ENCODE data around the gene LRP10.
"Not testable (repeated sequence)": the region's sequence is repeated elsewhere in the genome, so short reads cannot be mapped to it uniquely, and the experiment has no call there.

The LRP10 gene

DNA sequence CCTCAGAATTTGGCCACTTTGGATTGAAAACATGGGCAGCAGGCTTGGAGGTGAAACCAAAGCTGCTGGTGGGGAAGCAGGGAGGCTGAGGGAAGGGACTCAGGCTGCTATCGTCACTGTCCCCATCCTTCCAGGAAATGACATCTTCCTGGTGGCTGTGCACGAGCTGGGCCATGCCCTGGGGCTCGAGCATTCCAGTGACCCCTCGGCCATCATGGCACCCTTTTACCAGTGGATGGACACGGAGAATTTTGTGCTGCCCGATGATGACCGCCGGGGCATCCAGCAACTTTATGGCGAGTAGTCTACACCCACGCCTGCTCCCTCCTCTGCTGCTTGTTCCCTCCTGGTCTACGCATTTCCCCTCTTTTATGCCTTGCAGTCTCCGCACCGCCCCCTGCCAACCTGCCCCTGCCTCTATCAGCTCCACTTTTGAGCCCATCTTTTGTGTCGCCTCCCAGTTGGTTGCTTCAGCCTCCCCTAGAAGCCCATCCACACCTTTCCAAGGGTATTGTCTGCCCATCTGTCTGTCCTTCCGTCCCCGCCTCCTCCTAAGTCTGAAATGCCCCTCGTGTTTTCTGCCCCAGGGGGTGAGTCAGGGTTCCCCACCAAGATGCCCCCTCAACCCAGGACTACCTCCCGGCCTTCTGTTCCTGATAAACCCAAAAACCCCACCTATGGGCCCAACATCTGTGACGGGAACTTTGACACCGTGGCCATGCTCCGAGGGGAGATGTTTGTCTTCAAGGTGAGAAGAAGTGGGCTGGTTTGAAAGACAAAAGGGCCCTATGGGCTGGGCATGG is 28.2 kb upstream of the LRP10 start:
- DNase-seq (ENCODE audit: low spot score): no peak

DNA sequence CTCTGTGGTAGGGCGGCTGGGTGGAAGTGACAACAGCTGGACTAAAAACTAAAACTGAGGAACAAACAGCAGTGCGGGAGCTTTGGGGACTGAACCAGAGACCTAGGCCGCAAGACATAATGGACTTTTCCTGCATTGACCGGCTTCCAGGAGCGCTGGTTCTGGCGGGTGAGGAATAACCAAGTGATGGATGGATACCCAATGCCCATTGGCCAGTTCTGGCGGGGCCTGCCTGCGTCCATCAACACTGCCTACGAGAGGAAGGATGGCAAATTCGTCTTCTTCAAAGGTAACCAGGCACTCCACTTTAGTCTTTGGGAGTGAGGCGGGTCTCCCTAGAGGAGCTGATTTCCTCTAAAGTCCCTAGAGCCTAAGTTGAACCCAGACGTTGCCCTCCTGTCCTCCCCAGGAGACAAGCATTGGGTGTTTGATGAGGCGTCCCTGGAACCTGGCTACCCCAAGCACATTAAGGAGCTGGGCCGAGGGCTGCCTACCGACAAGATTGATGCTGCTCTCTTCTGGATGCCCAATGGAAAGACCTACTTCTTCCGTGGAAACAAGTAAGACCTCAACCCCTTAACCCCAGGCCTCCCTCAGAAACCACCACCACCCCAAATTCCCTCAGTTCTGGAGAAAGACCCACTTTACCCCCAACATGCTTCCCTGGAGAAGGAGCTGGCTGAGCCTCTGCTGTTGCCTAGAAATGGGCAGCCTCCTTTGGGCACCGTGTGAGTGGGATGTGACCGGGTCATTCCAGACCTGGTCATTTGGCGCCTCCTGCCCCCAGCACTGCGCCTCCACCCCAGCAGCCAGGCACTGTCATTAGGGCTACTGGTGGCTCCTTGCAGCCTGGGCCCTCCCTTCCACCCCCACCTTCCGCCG is 27.1 kb upstream of the LRP10 start:
- DNase-seq (ENCODE audit: low spot score): no peak

DNA sequence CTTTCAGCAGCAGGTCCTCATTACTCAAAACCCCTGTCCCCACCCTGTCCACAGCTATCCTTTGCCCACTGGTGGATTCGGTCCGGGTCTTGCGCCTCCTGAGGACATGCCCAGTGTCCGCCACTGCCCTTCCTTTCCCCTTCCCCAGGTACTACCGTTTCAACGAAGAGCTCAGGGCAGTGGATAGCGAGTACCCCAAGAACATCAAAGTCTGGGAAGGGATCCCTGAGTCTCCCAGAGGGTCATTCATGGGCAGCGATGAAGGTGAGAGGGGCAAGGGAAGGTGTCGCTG is 26.5 kb upstream of the LRP10 start:
- no peak for DNase-seq (ENCODE audit: low spot score)

DNA sequence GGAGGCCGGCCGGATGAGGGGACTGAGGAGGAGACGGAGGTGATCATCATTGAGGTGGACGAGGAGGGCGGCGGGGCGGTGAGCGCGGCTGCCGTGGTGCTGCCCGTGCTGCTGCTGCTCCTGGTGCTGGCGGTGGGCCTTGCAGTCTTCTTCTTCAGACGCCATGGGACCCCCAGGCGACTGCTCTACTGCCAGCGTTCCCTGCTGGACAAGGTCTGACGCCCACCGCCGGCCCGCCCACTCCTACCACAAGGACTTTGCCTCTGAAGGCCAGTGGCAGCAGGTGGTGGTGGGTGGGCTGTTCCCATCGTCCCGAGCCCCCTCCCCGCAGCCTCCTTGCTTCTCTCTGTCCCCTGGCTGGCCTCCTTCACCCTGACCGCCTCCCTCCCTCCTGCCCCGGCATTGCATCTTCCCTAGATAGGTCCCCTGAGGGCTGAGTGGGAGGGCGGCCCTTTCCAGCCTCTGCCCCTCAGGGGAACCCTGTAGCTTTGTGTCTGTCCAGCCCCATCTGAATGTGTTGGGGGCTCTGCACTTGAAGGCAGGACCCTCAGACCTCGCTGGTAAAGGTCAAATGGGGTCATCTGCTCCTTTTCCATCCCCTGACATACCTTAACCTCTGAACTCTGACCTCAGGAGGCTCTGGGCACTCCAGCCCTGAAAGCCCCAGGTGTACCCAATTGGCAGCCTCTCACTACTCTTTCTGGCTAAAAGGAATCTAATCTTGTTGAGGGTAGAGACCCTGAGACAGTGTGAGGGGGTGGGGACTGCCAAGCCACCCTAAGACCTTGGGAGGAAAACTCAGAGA is 25.5 kb upstream of the LRP10 start:
- DNase-seq (ENCODE audit: low spot score): no peak

DNA sequence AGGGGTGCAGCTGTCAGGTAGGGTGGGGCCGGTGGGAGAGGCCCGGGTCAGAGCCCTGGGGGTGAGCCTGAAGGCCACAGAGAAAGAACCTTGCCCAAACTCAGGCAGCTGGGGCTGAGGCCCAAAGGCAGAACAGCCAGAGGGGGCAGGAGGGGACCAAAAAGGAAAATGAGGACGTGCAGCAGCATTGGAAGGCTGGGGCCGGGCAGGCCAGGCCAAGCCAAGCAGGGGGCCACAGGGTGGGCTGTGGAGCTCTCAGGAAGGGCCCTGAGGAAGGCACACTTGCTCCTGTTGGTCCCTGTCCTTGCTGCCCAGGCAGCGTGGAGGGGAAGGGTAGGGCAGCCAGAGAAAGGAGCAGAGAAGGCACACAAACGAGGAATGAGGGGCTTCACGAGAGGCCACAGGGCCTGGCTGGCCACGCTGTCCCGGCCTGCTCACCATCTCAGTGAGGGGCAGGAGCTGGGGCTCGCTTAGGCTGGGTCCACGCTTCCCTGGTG is 24.7 kb upstream of the LRP10 start:
- no peak for DNase-seq (ENCODE audit: low spot score)

DNA sequence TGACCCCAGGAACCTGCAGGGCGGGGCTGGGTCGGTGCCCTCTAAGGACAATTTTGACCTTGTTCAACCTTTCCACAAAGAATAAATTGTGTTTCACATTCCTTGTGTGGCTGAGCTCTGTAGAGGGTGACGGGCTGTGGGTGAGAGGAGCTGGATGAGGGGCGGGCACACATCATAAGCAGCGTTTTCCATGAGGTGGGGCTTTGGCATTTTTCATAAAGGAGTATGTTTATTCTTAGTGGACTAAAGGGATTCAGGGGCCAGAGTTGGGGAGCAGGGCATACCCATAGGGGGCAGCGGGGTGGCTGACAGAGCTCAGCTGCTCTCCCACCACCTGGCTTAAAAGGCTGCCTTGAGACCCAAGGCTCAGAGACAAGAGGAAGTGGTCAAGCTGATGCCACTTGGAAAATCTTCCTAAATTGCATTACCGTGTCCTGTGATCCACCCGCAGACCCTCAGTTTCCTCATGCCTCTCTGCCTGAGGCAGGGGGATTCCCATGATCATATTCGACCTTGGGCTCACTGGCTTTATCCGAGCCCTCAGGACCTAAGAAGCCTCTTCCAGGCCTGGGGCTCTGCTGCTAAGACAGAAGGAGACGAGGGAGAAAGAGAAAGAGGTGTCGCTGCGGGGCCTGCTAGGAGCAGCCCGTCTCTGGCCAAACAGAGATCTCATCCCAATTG is 23.7 kb upstream of the LRP10 start:
- no peak for DNase-seq (ENCODE audit: low spot score)

DNA sequence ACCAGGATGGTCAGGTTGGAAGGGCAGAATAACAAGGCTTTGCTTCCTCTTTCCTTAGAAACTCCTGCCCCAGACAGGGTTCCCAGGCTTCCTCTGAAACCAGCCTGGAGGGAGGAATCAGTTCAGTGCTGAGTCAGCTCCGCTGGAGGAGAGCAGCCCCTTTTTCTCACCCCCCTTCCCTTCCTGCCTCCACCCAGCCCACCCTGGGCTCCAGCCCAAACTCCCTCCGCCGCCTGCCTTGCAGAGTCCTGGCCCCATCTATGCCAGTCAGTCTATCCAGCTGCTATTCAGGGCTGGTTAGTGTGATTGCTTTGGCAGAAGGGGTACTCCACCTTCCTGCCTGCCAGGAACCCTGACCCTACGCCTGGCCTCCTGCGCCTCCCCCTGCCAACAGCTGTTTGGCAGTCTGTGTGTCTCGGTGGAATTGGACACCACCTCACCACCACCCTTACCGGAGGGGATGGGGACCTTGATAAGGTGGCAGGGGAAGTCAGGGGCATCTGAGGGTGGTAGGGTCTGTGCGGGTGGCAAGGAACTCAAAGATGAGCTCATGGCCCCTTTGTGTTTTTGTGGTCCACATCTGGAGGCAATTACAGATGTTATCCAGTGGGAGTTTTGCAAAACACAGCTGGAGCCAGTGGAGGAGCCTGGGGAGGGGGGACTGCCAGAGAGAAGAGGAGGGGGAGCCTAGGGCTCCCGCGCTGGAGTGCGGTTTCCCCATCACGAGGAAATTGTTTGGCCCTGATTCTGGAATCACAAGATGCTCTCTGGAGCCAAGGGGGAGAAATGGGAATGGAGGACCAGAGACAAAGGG is 23.0 kb upstream of the LRP10 start:
- no peak for DNase-seq (ENCODE audit: low spot score)

DNA sequence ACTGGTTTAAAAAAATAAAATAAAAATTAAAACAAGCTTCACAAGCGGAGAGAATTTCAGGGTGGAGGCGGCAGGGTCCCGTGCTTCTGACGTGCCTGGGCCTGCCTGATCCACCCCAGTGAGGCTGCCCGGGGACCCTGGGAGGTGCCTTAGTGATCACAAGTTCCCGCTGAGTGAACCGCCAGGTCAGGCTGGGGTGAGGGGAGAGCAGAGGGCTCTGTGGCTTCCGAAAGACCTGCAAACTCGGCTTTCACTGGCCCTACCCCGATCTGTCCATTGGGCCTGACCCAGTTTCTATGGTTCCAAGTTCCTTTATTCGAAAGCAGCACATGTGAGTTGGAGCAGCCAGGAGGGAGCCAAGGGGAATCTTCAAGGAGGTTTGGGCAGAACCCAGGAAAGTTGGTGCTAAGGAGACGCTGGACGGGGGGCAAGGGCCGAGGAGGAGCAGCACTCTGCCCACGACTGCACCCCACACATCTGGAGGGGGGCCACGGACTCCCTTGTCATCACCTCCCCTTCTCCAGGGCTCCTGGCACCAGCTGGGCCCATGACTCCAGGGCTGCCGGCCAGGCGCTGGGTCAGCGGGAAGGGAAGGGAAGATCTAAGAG is 22.2 kb upstream of the LRP10 start:
- DNase-seq (ENCODE audit: low spot score): no peak

DNA sequence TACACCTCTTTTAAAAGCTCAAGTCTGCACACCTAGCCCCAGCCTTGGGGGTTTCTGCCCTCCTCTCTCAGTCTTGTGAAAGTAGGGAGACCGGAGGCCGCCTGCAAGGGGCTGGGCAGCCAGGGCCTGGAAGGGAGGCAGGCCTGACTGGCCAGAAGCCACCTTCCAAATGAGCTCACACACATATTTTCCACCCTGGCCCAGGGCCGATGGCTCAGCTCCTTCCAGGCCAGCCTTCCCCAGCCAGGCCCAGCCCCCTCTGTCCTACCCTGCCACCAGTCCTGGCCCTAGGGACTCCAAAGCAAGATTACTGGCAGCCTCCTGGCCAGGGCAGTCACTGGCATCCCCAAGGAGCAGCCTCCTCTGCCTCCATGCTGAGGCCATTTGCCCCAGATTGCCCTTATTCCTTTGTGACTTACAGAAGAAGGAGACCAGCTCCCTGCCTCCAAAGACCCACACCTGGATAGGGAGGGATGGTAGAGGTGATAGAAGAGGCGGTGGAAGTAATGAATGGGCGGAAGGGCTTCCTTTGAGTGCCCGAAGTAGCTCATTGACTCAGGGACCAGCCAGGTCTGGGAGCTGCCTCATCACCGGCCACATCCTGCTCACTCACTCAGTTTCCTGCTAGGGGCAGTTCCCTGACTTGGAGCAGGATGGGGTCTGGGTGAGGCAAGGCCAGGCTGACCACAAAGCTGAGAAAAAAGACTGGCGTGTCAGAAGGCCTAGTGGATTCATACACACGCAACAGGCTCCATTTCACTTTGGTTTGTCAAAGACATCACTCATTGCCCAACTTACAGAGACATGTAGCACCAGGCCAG is 20.4 kb upstream of the LRP10 start:
- DNase-seq (ENCODE audit: low spot score): no peak

DNA sequence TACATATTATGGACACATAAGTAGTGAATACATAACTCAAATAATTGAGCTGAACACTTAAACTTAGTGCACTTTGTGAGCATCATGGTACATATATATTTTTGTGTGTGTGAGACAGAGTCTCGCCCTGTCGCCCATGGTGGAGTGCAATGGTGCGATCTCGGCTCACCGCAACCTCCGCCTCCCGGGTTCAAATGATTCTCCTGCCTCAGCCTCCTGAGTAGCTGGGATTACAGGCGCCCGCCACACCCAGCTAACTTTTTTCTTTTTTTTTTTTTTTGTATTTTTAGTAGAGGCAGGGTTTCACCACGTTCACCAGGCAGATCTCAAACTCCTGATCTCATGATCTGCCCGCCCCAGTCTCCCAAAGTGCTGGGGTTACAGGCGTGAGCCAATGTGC is 19.4 kb upstream of the LRP10 start:
- DNase-seq (ENCODE audit: low spot score): not testable (repeated sequence)

DNA sequence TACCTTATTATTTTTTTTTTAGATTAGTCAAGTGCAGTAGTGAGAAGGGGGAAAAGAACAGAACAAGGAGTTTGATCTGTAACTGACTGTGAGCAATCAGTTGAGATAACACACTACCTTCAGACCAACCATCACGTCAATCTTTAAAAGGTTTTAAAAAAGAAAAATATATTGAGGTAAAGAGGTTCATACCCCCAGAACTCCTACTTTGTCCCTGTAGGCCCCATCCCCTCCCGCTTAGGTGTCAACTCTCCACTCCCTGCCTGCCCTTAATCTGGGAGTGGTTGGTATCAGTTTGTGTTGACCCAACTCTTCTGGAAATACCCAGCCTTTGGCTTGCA is 19.0 kb upstream of the LRP10 start:
- no peak for DNase-seq (ENCODE audit: low spot score)

DNA sequence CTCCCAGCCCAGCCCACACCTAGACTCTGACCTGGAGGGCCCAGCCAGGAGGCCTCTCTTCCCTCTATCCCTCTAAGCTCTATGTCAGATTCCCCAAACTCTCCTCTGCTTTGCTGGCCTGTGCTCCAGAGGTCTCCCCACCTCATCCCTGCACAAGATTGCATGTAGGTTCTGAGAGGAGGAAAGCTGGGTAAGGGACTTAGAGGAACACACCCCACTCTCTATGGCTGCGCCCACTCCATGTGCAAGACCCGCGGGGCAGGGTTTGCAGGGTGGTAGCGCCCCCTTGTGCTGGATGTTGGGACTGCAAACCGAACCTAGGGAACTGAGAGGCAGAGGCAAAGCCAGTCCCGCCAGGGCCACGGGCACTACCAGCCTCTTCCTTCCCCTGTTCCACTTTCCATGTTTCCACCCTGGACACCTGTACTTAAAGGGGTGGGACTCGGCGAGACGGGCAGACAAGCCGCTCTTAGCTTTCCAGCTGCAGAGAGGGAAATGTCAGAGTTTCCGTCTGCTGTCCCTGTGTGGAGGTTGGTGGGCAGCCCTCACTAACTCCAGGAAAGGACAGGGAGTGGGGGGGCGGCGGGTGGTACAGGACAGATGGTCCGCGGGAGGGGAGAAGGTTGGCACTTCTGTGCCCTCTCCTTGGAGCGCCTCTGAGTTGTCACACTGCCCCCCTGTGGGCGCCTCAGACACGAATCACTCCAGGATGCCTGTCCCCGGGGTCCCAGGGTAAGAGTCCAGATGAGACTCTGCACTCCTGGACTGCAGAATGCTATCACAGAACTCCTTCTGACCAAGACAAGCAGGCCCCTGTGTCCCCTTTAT is 18.4 kb upstream of the LRP10 start:
- DNase-seq (ENCODE audit: low spot score): peak; percentile 86

DNA sequence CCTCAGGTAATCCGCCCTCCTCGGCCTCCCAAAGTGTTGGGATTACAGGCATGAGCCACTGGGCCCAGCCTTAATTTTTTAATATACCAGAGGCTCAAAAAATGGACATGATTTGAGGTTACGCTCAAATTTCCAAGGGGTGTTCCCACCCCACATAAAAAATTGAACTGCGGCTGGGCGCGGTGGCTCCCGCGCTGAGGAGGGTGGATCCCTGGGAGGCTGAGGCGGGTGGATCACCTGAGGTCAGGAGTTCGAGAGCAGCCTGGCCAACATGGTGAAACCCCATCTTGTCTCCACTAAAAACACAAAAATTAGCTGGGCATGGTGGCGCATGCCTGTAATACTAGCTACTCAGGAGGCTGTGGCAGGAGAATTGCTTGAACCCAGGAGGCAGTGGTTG is 17.2 kb upstream of the LRP10 start:
- DNase-seq (ENCODE audit: low spot score): not testable (repeated sequence)

DNA sequence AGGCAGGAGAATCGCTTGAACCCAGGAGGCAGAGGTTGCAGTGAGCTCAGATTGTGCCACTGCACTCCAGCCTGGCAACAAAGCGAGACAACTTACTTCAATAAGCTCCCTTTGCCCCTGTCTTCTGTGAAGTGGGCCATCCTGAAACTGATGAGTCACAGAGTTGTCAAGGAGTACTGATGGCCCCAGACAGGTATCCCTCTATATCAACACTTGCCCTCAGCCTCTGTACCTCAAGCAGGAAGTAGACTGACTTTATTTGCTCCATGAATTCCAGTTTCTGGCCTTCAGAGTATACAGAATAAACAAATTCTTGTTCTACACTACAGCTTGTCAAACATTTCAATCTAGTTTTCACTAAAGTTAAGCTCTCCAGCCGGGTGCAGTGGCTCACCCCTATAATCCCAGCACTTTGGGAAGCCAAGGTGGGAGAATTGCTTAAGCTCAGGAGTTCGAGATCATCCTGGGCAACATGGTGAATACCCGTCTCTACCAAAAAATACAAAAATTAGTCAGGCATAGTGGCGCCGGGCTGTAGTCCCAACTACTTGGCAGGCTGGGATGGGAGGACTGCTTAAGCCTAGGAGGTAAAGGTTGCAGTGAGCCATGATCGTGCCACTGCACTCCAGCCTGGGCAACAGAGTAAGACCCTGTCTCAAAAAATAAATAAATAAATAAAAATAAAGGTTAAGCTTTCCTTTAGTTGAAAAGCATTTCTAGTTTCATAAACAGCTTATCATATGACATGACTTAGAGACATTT is 16.4 kb upstream of the LRP10 start:
- no peak for DNase-seq (ENCODE audit: low spot score)

DNA sequence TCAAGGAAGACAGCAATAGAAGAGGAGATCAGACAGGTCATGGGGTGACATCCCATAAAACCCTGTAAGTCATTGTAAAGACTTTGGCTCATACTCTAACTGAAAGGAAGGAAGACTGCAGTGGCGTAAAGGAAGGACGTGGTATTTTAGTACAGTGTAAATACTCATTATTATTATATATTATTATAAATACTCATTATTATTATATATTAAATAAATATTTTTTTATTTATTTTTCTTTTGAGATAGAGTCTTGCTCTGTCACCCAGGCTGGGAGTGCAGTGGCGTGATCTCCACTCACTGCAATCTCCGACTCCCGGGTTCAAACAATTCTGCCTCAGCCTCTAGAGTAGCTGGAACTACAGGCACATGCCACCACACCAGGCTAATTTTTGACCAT is 15.1 kb upstream of the LRP10 start:
- no peak for DNase-seq (ENCODE audit: low spot score)

DNA sequence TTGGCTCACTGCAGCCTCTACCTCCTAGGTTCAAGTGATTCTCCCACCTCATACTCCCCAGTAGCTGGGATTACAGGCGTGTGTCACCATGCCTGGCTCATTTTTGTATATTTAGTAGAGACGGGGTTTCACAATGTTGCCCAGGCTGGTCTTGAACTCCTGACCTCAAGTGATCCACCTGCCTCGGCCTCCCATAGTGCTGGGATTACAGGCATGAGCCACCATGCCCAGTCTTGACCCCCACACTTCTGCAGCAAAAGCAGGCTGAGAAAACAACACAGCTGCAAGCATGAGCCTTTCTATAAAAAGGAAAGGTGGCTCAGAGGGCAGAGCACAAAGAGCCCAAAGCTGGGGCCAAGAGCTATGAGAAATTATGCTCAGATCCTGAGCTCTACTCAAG is 11.2 kb upstream of the LRP10 start:
- not testable (repeated sequence) for DNase-seq (ENCODE audit: low spot score)

DNA sequence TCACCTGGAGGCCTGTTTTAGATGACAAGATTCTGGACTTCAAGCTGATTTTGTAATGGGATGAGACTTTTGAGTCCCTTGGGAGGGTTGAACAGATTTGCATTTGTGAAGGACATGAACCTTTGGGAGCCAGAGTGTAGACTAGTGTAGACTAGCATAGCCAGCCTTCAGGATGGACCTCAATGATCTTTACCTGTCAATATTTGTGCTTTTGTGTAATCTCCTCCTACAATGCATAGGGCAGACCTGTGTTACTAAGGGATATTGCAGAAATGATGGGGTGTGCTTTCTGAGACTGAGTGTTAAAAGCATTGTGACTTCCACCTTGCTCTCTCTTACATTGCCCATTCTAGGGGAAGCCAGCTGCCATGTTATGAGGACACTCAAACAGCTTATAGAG is 9.9 kb upstream of the LRP10 start:
- no peak for DNase-seq (ENCODE audit: low spot score)

DNA sequence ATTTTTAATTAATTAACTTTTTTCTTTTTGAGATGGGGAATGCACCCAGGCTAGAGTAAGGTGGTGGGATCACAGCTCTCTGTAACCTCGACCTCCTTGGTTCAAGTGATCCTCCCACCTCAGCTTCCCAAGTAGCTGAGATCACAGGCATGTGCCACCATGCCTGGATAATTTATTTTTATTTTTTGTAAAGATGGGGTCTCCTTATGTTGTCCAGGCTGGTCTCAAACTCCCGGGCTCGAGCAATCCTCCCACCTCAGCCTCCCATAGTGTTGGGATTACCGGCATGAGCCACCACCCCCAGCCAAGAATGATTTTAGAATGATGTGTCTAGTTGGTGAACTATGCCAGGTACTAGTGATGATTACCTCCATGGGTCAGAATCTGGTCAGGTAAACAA is 6.6 kb upstream of the LRP10 start:
- DNase-seq (ENCODE audit: low spot score): no peak
